Anterior cingulate cortex (tissue), 58 donors: ENCODE measurements around the gene NAXE.

Experiments
- DNase-seq, 58 donors: peaks; one replicate each; lab custom pipeline; 2025; lab: John Stamatoyannopoulos, UW

NAXE gene

DNA sequence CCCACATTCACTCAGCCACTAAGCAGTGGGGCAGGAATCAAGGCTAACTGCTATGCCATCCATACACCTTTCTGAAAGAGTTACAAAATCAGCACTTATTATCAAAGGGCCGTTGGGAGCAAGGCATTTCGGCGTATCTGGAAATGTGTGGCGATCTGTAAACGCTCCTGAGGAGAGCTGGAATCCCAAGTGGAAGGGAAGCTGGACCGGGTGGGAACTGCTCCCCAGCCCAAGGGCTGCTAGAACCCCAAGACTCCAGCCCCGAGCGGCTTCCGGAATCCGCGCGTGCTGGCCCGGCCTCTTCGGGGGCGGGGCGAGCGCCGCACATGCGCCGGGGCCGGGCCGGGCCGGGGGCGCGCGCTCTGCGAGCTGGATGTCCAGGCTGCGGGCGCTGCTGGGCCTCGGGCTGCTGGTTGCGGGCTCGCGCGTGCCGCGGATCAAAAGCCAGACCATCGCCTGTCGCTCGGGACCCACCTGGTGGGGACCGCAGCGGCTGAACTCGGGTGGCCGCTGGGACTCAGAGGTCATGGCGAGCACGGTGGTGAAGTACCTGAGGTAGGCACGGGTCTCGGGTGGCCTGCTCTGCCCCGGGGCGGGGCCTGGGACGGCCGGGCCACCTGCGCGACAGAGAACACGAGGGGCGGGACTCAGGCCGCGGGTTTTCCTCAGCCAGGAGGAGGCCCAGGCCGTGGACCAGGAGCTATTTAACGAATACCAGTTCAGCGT, at the start of gene NAXE:
Gene NAXE, plus strand, starts transcription at position 345 of the 726 bp plus-strand sequence. Its CDS starts 29 bp downstream, at position 374.
- peak in 57 of 58 donors; percentile 11 to 85 (median 68) for DNase-seq

DNA sequence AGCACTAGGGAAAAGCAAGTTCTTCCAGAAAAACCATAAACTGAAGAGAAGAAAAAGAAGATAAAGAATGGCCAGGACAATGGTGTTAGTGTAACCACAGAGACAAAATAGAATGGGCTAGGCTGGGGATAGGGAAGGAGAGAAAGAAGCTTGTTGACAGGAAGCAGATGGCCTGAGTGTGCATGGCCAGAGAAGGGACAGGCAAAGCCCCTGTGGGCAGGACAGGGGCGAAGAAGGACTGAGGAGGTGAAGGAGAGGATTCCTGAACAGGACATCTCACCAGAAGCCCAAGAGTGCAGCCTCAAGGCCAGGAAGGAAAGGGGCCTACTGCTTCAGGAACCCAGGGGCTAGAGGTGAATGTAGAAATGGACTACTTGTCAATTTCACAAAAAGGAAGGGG, 48.5 kb upstream of the NAXE start:
- DNase-seq: no peak

DNA sequence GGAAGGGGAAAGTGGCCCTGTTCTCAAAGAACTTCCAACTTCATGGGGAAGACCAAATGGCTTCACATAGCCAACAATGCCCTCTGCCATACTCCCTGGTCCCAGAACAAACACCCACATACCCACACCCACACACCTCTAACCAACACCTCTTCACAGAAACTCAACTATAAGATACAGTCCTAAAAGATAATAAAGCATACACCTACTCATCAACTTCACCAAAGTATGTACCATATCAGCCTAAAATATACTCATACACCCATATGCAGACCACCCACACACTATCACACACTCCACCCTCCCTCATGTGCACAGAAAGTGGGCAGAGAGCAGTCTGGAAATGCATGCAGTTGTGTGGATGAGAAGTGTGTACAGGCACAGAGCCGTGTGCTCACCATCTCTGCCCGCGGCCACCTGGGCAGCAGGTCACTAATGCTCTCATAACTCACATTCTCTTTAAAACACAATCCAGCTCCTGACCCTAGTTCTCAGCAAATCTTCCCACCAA, 46.9 kb upstream of the NAXE start:
- peak in 13 of 58 donors; percentile 2 to 37 (median 18) for DNase-seq

DNA sequence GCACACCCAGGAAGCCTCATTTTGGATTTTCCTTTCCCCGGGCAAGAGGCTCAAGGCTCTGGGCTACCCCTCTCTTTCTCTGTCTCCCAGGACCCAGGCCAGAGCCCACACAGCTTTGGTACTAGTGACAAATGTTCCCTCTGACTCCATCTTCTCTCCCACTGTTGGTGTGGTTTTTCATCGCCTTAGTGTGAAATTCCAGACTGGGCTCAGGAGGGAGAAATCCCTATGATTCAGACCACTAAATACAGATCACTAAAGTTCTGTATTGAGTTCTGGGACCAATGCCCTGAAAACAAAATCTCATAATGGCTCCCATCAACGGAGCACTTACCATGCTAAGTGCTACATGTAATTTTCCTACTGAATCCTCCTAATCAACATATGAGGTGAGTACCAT, 45.3 kb upstream of the NAXE start:
- DNase-seq: no peak

DNA sequence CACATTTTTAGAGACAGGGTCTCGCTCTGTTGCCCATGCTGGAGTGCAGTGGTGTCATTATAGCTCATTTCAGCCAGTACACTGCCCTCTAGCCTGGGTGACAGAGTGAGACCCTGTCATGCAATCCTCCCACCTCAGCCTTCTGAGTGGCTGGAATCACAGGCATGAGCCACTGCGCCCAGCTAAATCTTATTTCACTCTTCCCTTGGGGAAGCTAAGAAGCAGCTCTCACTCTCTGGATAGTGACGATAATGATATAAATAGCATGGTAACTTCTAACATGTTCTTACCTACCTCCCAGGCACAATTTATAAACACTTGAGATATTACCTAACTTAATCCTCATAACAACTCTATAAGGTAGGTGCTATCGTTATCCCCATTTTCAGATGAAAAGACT, 44.1 kb upstream of the NAXE start:
- no peak for DNase-seq

DNA sequence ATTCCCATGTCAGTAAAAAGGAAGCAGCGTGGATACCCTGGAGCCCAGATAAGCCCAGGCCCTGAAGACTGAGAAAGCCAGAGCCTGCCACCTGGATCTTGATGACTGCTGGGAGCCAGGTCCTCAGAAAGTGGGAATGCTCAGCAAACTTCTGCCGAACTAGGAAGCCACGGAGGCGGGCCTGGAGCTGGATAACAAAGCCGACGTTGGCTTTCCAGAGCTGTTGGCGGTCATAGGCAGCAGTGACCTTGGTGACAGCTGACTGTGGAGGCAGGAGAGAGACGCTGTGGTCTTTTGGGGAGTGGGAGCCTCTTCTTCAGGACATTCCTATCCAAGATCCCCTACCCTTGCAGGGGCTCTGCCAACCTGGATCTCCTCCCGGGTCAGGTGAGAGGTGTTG, 43.6 kb upstream of the NAXE start:
- no peak for DNase-seq

DNA sequence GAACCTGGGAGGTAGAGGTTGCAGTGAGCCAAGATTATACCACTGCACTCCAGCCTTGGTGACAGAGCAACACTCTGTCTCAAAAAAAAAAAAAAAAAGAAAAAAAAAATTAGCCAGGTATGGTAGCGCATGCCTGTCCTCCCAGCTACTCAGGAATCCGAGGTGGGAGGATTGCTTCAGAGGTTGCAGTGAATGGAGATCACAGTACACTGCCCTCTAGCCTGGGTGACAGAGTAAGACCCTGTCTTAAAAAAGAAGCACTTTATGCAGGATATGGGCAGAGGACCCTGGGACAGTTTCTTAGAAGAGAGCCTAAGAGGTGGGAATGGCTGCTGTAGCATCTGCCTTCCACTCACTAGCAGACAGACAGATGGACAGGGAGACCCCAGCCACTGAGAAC, 42.2 kb upstream of the NAXE start:
- no peak for DNase-seq

DNA sequence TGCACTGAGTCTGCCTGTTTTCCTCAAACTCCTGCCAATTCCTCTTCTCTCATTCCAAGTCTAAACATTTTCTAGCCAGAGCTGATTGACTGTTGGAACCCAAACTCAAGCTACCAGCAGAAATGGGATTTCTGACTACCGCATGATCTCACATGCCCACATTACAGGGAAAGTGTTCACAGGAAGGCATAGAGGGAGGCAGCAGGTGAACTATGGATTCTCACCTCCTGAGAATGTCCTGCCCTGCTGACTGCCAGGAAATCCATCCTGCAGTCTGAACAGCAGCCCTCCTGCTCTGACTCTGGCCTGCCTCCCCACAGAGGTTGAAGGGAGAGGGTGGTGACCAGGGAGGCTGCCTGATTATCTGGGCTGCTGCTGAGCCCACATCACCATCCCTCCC, 41.7 kb upstream of the NAXE start:
- DNase-seq: no peak

DNA sequence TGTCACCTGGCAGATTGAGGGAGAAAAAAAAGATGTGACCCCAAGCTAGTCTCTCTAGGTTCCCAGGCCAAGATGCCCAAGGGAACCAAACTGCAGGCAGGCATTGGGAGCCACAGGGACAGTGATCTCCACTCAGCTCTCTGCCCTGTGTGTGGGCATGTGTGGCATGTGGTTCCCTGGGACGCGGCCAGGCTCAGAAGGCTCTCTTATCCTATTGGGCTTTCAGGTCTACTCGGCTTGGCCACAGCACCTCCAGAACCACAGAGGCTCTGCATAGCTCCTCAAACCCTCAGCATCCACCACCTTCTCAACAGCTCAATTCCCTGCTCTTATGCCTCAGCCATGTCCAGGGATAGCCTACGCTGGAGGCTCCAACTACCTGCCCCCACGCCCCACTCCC, 41.2 kb upstream of the NAXE start:
- DNase-seq: no peak

DNA sequence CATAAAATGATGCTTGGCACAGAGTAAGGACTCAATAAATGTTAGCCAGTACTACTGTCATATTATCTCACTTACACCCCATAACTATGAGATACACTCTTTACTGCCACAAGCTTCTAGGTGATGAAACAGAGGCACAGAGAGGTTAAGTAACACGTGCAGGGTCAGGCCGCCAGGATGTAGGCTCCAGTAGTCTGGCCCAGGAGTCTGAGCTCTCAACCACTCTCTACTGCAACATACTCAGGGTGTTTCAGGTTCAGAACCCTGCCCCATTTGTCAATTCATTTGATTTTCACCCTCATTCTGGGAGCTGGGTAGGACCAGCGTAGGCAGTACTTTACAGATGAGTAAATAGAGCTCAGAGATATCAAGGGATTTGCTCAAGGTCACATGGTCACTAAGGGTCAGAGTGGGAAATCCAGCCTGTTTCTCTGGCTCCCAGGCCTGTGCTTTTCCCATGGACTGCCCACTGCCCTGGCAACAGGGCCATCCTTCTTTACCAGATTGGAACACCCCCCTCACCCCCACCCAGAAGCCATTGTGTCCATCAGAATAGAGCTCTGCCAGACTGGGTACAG, 40.4 kb upstream of the NAXE start:
- no peak for DNase-seq

DNA sequence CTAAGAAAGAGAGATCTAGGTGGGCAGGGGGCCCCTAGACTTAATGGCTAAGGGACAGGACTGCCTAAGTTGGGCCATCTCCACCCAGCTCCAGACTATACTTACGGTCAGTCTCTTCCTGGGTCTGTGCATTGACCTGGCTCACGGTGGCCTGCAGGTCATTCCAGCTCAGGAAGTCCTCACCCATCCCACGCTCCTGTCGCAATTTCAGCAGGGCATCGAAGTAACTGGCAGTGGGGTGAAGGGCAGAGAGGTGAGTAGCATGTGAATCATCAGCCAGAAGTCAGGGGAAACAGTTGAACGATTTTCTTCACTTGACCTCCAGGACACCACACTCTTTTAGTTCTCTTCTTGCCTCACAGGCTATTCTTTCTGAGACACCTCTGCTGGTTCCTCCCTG, 39.7 kb upstream of the NAXE start:
- DNase-seq: no peak

DNA sequence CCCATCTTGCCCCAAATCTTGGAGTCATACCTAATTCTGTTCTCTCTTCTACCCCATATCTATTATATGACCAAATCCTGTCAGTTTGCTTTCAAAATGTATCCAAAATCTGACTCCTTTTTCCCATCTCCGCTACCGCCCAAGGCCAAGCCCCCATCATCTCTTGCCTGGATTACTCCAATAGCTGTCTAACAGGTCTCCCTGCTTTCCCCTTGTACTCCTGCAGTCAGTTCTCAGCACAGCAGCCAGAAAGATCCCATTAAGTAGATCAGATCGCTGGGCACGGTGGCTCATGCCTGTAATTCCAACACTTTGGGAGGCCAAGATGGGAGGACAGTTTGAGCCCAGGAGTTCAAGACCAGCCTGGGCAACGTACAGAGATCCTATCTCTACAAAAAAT, 39.1 kb upstream of the NAXE start:
- DNase-seq: no peak

DNA sequence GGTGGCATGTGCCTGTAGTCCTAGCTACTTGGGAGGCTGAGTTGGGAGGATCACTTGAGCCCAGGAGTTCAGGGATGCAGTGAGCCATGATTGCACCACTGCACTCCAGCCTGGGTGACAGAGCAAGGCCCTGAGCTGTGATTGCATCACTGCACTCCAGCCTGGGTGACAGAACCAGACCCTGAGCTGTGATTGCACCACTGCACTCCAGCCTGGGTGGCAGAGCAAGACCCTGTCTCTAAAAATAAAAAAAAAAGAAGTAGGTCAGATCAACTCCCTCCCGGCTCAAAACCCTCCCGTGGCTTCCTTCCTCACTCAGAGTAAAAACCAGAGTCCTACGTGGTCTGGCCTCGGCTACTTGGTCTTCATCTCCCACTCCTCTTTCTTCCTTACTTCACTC, 38.6 kb upstream of the NAXE start:
- peak in 21 of 58 donors; percentile 5 to 39 (median 22) for DNase-seq

DNA sequence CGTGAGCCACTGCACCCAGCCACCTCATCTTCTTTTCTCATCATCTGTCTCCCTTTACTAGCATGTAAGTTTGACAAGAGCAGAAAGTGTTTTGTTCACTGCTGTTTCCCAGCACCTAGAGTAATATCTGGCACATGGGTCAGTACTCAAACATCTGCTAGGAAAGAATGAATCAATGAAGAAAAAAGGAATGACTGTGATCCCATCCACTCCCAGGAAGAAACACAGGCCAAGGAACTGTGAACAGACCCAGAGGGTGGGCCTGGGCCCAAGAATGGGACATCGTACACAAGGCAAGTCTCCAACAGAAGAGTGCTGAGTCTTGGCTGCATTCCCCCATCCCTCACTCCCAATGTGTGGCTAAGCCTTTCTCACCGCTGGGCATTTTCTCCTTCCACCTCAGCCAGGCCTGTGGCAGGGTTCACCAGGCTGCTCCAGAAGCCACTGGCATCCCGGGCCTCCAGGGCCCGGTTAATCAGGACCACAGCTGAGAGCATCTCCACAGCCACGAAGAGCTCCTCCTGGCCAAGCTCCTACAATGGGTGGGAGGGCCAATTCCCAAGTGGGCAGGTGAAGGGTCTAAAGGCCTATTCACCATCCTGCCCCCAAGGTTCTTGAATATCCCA, 37.6 kb upstream of the NAXE start:
- DNase-seq: no peak

DNA sequence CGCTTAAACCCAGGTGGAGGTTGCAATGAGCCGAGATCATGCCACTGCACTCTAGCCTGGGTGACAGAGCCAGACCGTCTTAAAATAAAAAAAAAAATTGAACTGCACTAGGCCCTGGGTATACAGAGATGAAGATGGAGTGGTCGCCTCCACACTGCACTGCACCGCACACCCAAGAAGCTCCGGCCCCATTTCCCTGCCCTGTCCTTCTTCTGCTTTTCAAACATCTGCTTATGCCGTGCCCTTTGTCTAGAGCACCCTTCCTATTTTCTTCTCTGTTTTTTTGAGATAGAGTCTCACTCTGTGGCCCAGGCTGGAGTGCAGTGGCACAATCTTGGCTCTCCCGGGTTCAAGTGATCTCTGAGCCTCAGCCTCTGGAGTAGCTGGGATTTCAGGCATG, 36.6 kb upstream of the NAXE start:
- DNase-seq: no peak

DNA sequence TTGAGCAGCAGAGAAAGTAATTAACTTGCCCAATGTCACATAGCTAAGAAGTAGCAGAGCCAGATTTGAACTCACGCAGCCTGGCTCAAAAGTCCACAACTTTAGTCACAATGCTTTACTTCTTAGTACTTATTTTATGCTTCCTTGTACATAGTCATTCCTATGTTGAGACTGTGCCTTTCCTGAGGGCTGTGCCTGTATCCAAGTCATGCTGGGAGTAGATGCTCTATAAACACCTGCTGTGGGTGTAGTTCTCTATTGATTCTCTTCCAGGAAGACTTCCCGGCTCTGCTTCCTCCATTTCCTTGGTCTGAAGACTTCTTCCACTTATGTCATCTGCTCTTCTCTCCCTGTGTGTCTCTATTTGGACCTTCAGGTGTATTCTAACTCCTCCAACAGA, 35.9 kb upstream of the NAXE start:
- no peak for DNase-seq

DNA sequence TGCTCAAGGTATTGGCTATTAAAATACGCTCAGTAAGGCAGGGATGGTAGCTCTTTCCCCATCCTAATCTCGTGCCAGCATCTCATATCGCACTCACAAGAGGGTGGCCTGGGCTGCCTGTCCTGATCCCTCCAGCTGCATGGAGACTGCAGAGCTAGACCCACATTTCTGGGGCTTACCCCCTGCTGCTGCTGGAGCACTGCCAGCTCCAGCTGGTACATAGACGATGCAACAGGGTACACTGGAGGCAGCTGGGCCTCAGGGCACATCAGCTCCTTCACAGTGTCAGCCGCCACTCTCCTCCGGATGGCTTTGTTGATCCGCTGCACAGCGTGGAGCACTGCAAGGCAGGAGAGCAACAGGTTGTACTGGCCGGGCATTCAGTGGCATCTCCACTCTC, 35.2 kb upstream of the NAXE start:
- no peak for DNase-seq

DNA sequence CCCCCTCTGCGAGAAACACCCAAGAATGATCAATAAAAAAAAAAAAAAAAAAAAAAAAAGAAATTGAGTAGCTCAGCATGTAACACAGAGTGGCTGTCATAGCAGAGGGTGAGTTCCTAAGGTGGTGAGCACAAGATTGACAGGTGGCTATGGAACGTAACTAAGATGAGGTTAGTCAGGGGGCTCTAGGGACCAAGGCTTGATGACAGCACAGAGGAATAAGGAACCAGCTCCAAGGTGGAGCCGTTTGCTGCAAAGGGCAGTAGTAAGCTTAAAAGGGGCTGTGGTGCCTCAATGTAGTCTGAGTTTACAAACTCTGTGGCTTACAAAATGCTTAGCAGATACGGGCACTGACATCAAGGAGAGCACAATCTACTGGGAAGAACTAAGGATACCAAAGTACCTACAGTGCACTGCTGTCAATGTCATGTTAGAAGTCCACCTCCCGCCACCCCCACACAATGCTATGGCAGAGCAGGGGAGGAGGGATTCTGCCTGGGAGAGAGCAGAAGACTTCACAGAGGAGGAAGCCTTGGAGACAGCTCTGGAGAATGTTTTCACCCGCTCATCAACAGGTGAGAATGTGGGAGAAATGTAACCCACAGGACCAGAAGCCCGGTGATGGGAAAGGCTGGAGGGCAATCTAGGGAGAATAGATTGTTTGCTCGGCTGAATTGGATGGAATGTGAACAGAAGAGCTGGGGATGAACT, 32.3 kb upstream of the NAXE start:
- no peak for DNase-seq

DNA sequence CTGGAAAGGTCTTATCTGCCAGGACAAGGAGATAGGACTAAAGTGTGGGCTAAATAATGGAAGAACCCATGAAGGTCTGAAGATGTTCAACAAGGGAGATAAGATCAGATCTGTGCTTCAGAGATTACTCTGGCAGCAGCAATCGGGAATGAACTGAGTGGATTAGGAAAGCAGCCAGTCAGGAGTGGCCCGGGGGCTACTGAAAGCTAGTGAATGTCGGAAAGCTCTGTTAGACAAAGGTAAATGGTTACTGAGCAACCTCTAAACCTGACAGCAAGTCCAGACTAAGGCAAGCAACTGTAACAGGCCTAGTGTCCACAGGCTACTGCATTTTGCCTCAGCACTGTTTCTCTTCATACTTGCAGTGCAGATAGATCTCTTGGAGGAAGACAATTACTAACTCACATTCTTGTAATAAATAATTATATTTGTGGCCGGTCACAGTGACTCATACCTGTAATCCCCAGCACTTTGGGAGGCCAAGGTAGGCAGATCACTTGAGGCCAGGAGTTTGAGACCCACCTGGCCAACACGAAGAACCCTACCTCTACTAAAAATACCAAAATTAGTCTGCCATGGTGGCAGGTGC, 31.7 kb upstream of the NAXE start:
- DNase-seq: no peak

DNA sequence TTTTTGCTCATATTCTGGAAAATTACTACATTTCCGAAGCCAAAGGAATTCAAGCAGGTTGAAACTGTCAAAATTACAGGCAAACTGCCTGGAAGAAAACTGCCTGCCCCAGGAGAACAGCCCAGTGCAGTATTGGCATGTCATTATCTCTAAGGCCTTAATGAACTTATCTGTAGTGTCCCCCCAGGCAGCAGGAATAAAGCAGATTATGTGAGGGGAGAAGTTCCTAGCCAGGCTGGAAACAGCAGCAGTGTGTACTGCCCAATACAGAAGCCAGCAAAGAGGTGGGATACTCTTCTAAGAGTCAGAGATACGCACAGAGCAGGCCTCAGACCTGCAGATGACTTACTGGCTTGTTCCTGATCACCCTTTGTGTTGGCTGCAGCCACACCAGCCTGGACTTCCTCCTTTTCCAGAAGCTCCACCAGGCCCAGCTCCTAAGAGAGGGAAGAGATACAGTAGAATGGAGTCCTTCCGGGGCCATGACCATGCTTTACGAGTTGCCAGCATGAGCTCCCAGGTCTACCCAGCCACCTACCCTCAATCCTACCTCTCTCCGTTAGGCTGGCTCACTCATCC, 30.9 kb upstream of the NAXE start:
- DNase-seq: no peak
